NCI-H69 (cell line): ENCODE measurements around the gene FGF18.

ENCODE experiments used
- DNase-seq: peaks from one replicate; lab custom pipeline; 2025; lab: John Stamatoyannopoulos, UW

The FGF18 gene

DNA sequence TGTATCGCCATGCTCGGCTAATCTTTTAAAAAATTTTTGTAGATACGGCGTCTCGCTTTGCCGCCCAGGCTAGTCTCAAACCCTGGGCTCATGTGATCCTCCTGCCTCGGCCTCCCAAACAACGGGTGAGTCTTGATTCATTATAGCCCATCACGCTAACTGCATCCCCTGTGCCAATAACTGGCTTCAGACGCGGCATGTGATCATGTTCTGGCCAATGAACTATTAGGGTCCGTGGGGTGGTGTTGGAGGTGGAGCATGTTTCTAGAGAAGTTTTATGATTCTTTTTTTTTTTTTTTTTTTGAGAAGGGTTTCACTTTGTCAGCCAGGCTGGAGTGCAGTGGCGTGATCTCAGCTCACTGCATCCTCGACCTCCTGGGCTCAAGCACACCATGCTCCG lies 51.0 kb downstream of the FGF18 start:
- no peak for DNase-seq

DNA sequence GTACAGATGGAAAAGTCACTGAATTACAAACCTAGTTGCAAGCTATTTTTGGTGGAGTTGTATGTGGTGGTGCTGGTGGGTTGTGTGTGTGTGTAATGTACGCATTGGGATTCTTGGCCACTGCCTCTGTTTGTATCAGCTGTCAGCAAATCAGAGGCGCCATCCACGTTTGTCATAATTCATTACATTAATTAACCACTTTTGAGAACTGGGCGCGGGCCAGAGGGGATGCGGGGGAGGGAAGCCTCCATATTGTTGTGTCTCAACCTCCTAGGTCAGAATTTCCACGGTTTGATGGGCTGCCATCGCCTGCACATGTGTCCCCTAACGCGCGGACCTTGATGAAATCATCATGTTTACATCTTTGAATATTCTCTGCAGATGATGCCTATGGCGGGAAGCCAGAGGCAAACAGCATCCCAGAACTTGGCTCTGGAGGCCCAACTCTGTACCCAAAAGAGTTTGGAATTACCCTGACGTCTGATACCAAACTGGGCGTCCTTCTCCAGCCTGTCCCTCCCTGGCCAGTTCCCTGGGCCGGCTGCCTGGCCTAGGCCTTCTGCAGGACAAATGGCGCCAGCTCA lies 54.9 kb downstream of the FGF18 start:
- DNase-seq = peak; percentile 53

DNA sequence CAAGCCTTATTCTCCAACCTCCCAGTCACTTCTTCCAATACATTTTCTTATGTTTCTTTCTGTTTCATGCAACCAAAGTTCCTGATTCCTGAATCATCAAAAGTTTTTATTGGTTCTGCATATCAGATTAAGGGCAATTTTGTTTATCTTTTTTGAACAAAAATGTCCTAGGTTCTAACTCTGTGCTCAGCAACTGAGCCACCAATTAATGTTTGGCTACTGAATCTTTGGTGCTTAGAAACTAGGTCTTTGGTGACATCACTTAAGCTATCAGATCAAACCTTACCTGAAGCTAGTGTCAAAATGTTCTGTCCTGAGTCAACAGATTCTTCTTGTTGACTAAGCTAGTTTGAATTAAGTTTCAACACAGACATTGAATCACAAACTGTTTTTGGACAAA lies 56.1 kb downstream of the FGF18 start:
- DNase-seq = no peak

DNA sequence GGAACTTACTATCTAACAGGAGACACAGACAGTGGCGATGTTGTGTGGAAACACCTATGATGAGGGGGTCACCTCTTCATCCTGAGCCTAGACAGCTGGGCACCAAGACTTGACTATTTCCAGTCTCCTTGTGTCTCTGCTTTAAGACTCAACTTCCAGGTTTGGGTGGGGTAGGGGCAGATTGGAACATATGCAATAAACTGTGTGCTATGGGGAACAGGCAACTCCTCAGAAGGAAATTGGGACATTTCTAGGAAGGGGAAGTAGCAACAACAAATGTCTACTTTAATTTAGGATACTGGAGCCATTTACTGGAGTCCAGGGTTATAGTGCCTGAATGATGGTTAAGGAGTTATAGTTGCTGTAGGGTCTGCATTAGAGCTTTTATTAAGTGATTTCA lies 57.3 kb downstream of the FGF18 start:
- DNase-seq = no peak

DNA sequence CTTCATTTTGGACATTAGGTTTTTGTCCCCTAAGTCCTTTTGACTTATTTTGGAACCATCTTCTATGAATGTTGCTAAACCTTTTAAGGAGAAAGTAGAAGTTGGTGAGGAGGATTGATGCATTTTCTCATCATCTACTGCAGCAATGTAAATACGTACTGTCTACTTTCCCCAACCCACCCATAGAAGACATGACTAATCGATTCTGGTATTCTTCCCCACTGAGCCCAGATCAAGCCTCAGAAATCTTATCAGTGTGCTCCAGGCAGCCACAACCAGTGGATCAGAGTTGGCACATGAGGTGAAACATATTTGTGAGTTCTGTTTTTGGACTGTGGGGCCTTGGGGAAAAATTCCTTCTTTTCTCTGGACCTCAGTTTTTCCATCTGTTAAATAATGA lies 57.7 kb downstream of the FGF18 start:
- no peak for DNase-seq

DNA sequence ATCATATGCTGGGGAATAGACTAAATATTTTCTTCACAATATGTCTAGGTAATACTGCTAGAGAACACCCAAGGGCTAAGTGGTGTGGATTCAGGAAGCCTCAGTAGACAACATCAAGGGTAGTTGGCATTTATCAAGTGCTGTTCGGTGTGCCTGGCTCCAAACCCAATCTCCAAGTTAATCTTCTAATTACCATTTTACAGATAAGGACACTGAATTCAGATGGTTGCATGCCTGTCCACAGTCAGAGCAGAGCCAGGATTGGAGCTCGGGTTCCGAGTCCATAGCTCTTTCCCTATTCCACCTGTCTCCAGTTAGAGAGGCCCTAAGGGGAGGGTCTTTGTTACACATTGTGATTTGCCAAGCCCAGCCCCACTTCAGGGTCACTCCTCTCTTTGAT lies 58.2 kb downstream of the FGF18 start:
- DNase-seq = no peak

DNA sequence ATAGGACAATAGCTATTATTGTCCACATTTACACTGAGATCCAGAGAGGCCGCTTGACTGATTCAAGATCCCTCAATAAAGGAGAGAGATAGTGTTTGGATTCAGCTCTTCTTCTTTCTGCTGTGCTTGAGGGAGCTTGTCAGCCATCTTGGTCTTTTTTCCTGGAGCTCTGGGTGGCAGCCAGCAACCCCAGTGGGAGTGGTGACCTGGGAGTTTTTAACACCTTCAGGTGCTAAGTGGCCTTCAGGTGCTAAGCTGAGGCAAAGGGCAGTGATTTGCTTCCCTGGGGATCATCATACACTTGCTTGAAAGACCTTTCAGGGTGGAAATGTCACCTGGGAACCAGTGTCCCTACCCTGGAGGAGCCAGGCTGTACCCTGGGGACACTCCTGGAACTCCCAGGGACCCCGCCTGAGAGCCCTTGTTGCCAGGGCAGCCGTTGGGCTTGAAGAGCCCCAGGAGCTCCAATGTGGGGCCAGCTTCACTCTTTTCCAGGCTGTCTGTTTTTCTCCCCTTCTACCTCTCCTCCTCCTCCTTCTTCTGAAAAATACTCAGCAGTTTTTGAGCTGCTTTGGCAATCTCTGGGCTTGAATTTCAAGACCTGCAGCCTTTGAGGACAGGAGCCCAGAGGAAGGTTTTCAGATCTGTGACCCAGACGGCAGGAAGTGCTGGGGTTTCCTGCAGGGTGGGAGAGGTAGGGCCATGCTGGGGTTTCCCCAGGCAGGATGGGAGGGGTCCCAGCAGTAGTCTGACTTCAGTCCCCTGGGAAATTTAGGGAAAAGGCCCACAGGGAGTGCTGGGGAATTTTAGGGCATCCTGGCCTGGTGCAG lies 59.7 kb downstream of the FGF18 start:
- peak; percentile 56 for DNase-seq

DNA sequence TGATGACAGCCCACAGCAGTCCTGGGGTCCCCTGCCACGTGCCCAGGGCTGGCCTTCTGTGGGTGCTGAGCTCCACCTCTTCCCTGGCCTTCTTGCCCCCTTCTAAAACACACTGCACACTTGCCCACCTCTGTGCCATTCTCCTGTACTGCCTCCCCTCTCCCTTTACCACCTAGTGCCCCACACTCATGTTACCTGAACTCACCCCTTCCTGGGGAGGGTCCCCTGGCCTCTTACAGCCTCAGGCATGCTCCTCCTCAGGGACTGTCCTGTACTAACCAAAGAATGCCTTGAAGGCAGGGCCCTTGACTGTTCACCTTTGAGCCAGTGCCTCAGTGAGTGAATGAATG lies 60.3 kb downstream of the FGF18 start:
- no peak for DNase-seq

DNA sequence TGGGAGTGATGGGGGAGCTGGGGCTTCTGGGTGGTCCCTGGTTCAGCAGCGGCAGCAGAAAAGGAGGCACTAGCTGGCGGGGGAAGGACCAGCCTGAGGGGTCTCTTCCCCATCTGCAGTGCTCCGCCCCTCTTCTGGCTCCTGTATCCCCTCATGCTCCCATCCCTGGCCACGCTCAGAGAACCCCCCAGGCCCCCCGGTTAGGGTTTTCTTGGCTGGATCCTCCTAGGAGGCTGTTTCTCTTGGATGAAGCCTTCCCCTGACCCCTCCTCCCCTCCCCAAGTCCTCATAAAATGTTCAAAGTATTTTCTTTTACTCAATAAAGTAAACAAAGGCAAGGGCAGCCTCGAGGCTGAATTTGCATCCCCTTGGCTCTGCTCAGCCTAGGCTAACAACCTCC lies 60.8 kb downstream of the FGF18 start:
- no peak for DNase-seq

DNA sequence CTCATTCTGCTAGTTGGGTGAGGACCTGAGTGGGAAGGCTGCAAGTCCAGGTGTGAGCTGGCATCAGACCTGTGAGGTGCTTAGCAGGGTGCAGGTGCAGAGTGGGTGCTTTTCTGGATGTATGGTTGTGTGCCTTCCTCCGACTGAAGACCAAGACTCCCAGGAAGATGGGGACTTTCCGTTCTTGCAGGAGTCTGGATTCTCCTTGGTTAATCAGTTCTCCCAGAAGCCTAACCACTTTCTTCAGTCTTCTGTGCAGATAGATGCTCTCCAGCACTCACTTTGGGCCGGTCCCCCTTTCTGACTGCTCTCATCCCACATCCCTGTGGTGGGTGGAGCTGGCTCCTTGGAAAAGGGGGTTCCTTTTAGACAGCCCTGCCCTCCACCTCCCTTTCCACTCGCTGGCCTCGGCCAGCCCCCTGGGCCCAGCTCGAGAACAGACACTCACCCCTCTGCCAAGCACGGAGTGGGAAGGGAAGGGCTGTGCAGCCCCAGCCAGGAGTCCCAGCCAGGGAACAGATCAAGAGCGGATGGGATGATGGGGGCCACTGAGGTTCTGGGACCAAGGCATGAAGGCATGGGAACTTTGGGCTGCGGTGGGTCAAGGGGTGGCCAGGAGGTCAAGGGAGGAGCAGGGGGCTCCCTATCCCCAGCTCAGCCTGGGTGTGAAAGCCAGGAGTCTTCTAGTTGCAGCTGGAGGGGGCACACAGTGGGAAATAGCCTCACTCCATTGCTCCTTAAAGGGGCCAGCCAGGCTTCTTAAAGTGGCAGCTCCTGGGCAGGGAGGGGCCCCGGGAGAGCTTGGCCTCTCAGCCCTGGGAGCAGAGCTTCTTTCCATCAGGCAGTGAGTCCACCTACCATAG lies 62.4 kb downstream of the FGF18 start:
- no peak for DNase-seq

DNA sequence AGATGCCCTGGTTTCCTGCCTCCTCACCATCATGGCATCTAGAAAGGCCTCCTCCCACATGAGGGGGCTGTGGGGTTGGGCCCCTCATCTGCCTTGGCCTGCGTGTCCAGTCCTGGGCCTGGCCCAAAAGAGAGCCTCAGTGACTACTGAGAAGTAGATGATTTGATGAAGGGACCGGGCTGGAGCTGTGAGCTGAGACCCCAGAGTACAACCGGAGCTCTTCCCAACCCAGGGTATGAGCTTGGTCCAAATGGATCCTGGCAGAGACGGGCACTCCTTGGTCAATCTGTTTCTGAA lies 62.9 kb downstream of the FGF18 start:
- no peak for DNase-seq

DNA sequence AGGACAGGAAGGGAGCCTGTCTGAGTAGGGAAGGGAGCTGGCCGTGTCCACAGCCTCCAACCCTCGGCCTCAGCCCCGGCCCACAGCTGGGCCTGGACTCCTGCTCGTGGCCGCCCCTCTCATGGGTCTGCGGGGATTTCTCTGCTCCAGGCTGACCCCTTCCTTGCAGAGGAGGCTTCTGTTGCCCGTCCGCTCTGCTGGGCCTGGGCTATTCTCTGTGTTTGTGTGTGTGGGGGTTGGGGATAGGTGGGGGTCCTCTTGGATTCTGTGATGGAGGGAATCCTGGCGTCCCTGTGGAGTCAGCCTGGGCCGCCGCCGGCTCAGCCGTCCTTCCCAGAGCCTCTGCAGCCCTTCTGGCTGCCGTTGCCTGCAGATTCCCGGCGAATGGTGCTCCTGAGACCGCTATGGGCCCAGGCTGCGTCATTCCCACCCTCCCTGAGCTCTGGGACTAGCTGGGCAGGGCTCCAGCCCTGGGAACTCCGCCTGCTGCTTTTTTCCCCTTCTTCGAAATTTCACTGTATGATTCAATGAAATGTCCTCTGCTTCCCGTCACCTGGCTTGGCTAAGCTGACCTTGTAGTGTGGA lies 64.2 kb downstream of the FGF18 start:
- no peak for DNase-seq

DNA sequence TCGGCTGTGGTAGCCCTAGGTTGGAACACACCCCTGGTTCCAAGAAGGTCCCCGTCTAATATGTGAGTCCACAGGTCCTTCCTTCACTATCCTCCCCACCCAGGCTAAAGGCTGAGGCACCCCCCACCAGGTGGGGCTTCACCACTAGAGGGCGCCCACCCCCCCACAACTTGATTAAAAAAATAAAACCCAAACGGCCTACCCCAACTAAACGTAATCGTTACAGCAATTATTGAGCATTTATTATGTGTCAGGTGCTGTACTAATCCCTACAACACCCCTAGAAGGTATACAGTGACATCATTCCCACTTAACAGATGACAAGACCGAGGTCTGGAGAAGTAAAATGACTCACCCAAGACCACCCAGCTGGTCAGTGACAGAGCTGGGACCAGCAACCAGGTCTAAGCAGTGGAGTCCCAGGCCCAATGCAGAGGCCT lies 65.0 kb downstream of the FGF18 start:
- DNase-seq = peak; percentile 33

DNA sequence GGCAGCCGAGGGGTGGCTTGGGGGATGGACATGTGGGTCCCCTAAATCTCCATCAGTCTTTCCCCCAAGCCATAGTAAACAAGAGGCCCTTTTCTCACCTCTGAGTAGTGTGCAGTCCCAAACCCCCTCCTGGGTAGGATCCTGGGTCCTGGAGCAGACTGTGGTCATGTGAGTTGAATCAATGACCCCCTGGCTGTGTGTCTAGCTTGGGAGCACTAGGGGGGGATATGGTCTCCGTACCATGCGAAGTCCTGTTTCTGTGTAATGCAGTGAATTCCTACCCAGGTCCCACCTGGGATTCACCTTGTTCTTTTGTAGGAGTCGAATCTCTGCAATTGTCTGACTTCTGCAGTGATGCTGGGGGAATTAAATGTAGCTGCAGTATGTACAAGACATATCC lies 66.2 kb downstream of the FGF18 start:
- no peak for DNase-seq

DNA sequence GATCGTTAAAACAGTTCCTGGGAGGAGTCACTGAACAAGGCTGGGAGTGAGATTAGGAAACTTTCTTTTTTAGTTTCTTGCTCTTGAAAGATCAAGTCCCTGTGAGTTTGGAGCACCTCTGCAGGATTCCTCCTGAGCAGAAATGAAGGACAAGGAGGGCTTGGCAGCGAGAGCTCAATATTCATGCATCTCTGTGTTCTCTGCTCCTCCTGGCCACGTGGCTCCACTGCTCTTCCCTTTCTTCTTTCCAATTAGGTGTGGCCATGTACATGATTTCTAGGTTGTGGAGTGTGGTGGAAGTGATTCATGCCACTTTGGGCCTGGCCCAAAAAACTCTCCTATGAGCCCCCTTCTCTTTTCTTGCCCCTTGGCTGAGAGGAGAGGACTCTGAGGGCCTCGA lies 67.2 kb downstream of the FGF18 start:
- DNase-seq = no peak

DNA sequence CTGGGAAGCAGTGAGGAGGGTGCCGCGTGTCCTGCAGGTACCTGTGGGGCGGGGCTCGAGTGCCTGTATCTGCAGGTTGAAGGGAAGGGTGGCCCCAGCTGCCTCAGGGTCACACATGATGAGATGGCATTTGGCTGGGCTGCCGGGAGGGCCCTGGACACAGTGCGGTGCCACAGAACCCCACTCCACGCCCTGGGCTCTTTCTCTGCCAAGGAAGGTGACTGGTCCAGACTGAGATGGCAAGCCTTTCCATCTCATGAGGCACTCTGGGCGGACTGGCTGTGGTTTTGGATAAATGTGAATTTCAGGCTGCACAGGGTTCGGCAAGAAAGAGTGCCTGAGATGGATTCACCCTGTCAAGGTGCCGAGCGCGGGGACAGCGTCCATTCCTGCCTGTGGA lies 69.4 kb downstream of the FGF18 start:
- DNase-seq = no peak

DNA sequence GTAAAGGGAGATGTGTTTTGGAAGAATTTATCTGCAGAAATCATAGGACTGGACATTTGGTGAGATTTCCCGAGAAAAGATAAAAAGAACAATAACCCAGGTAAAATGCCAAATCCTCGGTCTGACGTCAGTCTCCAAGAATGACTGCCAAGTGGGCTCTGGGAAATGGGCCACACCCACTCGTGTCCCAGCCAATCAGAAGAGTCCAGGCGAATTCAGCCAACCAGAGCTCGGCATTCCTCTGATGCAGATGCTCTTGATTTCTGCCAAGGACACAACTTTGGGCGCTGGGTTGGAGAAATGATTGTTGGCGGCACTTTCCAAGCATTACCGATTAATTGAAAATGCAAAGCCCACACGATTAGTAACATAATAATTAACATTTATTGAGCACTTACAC lies 73.3 kb downstream of the FGF18 start:
- no peak for DNase-seq

DNA sequence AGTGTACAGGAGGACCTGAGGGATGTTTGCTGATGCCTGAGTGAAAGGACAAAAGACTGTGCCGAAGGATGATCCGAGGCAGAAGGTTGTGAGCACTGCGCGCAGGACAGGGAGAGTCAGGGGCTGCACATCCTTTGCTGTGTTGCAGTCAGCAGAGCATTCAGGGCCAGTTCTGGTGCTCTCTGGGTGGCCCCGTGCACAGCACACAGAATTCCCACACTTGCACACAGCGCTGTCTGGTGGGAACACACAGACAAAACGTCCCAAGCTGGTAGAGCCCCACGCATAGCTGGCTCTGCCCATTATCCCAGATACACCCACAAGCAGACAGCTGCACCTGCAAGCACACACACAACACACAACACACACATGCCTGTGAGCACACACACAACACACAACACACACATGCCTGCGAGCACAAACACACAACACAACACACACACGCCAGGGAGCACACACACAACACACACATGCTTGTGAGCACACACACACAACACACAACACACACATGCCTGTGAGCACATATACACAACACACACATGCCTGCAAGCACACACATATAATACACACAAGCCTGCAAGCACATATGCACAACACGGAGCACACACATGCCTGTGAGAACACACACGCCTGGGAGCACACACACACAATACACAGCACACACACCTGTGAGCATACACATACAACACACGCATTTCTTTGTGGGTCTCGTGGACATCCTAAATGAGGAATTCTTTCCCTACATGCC lies 74.4 kb downstream of the FGF18 start:
- peak; percentile 68 for DNase-seq

DNA sequence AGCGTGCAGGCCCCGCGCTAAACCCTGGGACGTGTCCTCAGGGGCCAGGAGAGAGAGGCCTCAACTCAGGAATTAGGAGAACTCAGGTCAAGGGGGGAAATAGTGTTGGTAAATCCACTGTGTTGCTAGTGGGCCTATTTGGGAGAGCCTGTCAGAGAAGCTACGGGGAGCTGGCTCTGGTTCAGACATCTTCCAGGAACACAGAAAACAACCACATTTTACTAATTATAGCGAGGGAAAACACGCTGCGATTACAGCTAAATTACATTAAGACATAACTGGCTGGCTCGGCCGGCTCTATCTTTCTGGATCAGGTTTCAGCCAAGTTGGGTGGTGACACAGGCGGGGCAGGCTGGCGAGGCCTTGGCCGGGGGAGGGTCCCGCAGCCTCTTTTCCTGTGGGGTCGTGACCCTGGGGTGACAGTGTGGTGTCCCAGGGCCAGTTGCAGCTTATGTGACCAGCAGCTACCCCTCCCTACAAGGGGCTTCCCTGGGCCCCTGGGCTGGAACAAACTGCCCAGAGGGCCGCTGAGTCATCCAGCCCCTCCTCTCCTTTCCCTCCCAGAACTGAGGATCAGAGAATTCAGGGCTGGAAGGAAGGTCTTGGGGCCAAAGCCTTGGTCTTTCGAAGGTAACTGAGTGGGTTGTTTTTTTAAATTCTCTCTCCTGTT lies 75.1 kb downstream of the FGF18 start:
- DNase-seq = peak; percentile 87

DNA sequence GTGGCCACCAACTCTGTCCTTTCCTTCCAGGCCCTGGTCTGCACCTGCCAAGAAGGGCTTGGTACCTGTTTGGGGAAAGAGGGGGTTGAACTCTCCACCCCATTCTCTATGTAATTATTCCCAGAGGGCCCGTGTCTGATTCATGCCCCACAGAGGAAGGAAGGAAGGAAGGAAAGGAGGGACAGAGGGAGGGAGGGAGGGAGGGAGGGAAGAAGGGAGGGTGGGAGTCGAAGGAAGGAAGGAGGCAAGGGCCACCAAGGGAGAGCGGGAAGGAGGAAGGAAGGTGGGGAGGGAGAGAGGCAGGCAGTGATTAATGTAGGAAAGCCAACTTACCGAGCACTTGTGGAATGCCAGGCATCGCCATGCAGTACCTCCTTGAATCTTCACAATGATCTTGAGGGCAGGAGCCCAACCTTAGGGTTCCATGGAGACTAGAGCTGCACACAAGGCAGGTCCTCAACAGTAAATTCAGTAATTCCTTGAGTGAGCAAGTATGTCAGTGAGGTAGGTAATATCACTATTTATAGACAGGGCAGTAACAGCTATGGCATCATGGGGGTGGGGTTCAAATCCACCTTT lies 75.8 kb downstream of the FGF18 start:
- DNase-seq = peak; percentile 84

DNA sequence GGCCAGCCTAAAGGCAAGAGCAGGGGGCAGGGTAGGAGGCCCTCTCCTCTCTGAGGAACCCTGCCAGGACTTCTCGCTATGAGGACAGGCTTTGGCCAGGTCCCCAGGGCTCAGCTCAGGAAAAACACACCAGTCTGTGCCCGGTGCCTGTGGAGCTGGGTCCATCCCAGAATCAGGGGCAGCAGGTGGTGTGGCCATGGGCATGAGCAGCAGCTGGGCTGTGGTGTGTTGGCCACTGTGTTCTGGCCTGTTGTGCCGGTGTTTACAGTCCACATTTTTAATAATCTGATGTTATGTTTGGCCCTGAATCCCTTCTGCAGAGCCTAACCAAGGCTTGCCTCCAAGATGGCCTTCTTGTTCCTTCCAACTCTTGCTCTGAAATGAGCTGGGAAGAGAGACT lies 77.0 kb downstream of the FGF18 start:
- no peak for DNase-seq
